Psoas muscle (tissue), 8 donors: ENCODE measurements around the gene UNC5CL. TPM values are rescaled to one million over a fixed set of nuclear protein-coding genes. Genes with fewer than 3 reads are reported as not detected.

Experiments used
- ATAC-seq, 4 donors: fragments of 200-7000 bp; cut with Tn5 transposase; one replicate each; pipeline ENCODE4 v1.9.1; 2020; ENCODE audit warnings: moderate library complexity in 3 of 4, mild to moderate bottlenecking in 2 of 4
- DNase-seq, 2 donors: peaks; one replicate each; pipeline ENCODE4 v3.0.0-alpha.2; 2020
- H3K27ac ChIP-seq: fragments of 200-600 bp; one replicate; pipeline ENCODE4 v1.8.0; 2022
- H3K27me3 ChIP-seq, 3 donors: fragments of 200-600 bp in 1 of 3; one replicate each; pipeline versions ENCODE4 v1.6.1 to v1.8.0; 2013 to 2022; ENCODE audit warnings: low read length in 2 of 3, mild to moderate bottlenecking in 2 of 3, moderate library complexity in 1 of 3; ENCODE audit not compliant: insufficient read depth in 3 of 3
- H3K36me3 ChIP-seq, 2 donors: fragments of 200-600 bp in 1 of 2; one replicate each; pipeline versions ENCODE4 v1.6.1 to v1.8.0; 2013 to 2022; ENCODE audit warnings: low read depth in 1 of 2, mild to moderate bottlenecking in 1 of 2, moderate library complexity in 1 of 2; ENCODE audit not compliant: insufficient read depth in 1 of 2
- H3K4me1 ChIP-seq: fragments of 200-600 bp; one replicate; pipeline ENCODE4 v1.8.0; 2022
- H3K4me3 ChIP-seq: fragments of 200-600 bp; one replicate; pipeline ENCODE4 v1.8.0; 2022; ENCODE audit warnings: mild to moderate bottlenecking
- H3K9me3 ChIP-seq: fragments of 200-600 bp; one replicate; pipeline ENCODE4 v1.8.0; 2022
- CTCF ChIP-seq: fragments of 200-600 bp; IDR thresholded peaks from one replicate; pipeline ENCODE4 v1.8.0; 2022; ENCODE audit warnings: antibody characterized with exemption
- WGBS, 3 donors: extraction: QIAGEN DNeasy Blood & Tissue Kit; methylation state at CpG; one replicate each; pipeline versions ENCODE4 v1.1.6 to v1.1.7; 2013; 5-methylcytosine and 5-hydroxymethylcytosine counted together
- intact Hi-C, 2 donors: fragments of 100-400 bp; cut with DNase I; formaldehyde crosslinking; loops; one replicate each; pipeline versions ENCODE4 v1.11.0 to v1.14.2; 2022
- polyA plus RNA-seq, 3 donors: library from polyadenylated mRNA; stranded (reverse); fragments of 200-250 nt; gene quantifications; one replicate each; pipeline ENCODE4 v1.2.3, GENCODE V29; 2013
- total RNA-seq, 4 donors: library from RNA; stranded (reverse); fragmentation: NEBNext Ultra II Directional in 2 of 4; extraction: Animal tissue kit (Norgen Biotek cat#: 25700) in 2 of 4; gene quantifications; one replicate each; pipeline versions ENCODE4 v1.2.1 to v1.2.4, GENCODE V29; 2021 to 2023
- donor health status: healthy with polysubstance abuse.
- donor health status: DM: no; HTN: no; CAD: no; lungs with moderate emphysema.
- donor health status: Bipolar disorder and iron deficiency.
- donor health status: healthy.
- donor health status: DM: yes; HTN: yes; CAD: no.
- donor health status: DM: no; HTN: no; CAD: no.
- donor health status: DM: no; HTN: no; CAD: no.
- donor health status: DM: yes; HTN: yes; CAD: no.

UNC5CL gene
- total and polyA plus RNA-seq, 7 donors: 0.14 to 0.90 (median 0.33) TPM

DNA sequence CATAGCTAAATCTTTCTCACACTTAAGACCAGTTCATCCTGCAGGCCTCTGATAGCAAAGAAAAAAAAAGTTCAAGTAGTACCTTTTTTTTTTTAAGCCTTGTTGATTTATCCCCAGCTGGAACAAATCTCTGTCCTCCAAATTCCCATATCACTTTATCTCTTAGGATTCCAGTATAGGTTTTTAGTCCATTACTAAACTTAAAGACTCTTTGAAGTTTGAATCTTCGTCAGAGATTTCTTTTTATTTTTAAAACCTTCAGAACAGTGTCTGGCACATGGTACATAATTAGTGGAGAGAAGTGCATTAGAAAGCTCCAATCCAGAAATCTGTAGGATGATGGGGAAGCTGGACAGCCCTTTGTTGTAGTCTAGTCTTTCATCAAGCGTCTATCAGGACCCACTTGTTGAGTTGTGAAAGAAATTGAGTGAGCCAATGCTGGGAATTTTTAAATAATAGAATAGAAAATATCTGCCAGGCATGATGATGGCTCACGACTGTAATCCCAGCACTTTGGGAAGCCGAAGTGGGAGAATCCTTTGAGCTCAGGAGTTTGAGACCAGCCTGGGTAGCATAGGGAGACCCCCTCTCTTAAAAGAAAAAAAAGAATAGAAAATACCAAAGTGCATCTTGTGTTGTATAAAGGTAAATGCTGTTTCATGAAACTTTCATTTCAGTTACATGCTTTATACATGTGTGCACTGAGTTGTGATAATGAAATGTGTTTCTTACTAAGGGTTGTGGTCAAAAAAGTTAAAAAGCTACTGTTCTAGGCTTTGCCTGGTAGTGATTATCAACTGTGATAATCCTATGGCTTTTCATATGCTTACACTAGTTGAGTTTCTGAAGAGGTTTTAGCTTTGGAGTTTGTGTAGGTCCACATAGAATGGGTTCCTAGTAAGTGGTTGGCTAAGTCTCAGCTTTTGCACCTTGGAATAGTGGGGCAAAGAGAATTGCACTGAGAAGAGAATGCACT is 36.9 kb upstream of the UNC5CL start:
- Histone ChIP-seq H3K4me1 (peaks cover 38% of the 10 kb centered on the region), H3K9me3 (no peaks in the 10 kb centered on the region), H3K27ac (peak overlapping the region; percentile 100), H3K36me3 (peaks cover 3 to 21% of the 10 kb centered on the region in 2 donors), H3K27me3 (no peaks in the 10 kb centered on the region), H3K4me3 (peak overlapping the region; percentile 90)
- no peak for TF ChIP-seq CTCF
- no peak for ATAC-seq
- no peak for DNase-seq
- intact Hi-C loops: no loop called here
- WGBS, 3 donors: 68 to 73% (median 72%) methylated on average over 4 of the region's 4 CpGs

- Histone ChIP-seq H3K27me3 (no peaks in the 10 kb centered on the region), H3K4me3 (peak overlapping the region; percentile 90), H3K4me1 (peaks cover 42% of the 10 kb centered on the region), H3K9me3 (no peaks in the 10 kb centered on the region), H3K27ac (peak overlapping the region; percentile 100), H3K36me3 (peaks cover 3 to 21% of the 10 kb centered on the region in 2 donors)
- 29 to 48% (median 33%) methylated on average over 11 of the region's 11 CpGs for WGBS, 3 donors
- intact Hi-C loops: no loop called here
- DNase-seq: no peak
- no peak for TF ChIP-seq CTCF
- peak in 1 of 4 donors; percentile 33 for ATAC-seq
These were observed 35.8 kb upstream of the UNC5CL start for GRCh38 chr6:41074692-41075436.

DNA sequence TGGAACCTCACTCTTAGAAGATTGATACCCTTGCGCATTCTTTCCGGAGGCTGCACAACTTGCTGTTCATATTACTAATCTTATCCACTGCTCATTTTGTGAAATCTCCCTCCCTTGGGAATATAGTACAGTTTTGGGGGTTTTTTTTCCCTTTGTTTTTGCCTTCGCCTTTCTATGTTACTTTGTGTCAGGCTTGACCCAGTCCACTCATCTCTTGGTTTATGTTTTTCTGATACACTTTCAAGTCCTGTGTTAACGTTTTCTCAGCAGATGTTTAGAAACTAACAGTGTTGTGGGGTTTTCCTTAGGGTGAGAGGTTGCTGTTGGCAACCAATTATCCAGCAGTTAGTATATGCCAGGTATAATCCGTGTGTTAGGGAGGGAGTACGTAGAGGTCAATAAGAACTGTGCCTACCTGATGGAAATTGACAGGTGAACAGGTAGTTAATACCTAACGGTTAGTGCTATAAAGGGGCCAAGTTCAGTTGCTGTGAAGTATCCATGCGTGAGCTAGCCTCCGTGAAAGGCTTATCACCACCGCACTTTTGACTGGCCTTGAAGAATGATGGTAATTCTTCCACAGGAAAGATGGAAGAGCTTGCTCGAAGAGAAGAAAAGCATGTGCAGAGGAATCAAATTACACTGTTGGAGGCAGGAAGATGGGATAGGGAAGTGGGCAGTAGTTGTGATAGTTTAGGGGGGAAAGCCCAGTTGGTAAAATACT is 35.1 kb upstream of the UNC5CL start:
- H3K4me3 ChIP-seq: peak overlapping the region; percentile 90
- H3K27ac ChIP-seq: peak overlapping the region; percentile 100
- no peak for ATAC-seq
- peaks cover 3 to 21% of the 10 kb centered on the region in 2 donors for H3K36me3 ChIP-seq
- intact Hi-C loops: no loop called here
- 3 to 5% (median 3%) methylated on average over 11 of the region's 11 CpGs for WGBS, 3 donors
- no peaks in the 10 kb centered on the region for H3K27me3 ChIP-seq
- no peak for DNase-seq
- H3K4me1 ChIP-seq: peaks cover 42% of the 10 kb centered on the region
- H3K9me3 ChIP-seq: no peaks in the 10 kb centered on the region
- no peak for TF ChIP-seq CTCF

DNA sequence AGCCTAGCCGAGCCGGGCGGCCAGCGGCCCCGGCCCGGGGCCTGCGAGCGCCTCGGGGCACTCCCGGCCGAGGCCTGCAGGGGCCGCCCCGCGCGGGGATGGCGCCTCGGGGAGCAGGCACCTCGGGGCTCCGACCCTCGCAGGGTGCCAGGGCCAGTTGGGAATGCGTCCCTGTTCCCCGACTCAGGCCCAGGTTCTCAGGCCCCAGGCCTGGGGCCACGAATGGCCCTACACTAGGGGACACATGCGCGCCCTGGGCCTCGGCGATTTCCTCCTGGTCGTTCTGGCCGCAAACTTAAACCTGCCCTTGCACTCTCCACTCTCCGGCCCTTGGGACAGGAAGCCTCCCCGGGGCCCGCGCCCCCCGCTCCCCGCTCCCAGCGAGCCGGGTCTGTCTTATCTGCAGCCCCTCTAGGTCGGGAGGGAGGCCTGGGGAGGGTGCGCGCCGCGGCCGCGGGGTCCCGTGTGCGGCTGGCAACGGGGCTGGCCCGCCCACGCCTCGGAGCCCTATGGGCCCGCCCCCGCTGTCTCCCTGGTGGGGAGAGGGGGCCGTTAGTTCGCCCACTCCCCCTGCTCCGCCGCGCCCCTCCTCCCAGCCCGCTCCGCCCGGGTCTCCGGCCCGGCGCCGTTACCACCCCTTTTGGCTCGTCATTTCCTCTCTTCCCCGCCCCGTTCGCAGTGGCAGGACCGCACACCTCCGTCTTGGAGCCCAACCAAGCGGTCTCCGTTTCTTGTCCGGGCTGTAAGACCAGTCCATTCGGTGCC is 34.4 kb upstream of the UNC5CL start:
- 0% methylated on average over 34 to 74 of the region's 74 CpGs for WGBS, 3 donors
- peaks cover 0 to 26% of the 10 kb centered on the region in 2 donors for H3K36me3 ChIP-seq
- peak; percentile 41 to 55 (median 45) for ATAC-seq

More for the DNA sequence above, 34.4 kb upstream of the UNC5CL start:
- Histone ChIP-seq H3K4me3 (peak overlapping the region; percentile 90), H3K27ac (peak overlapping the region; percentile 100), H3K4me1 (peaks cover 40% of the 10 kb centered on the region), H3K27me3 (no peaks in the 10 kb centered on the region), H3K9me3 (no peaks in the 10 kb centered on the region)
- DNase-seq: peak; percentile 86 to 93
- peak; percentile 43 for TF ChIP-seq CTCF
- intact Hi-C loops: no loop called here
